ENCODE measurements around the gene YLPM1.

GRCh38 chr14:74754157-74754556 is 9.0 kb upstream of the YLPM1 start:
- TF ChIP-seq CTCF (IDR thresholded peaks at IDR 0.05) (no peak), POLR2A (IDR thresholded peaks at IDR 0.05) (no peak)

All from adrenal gland (tissue), 5 donors.